H1 (cell line): ENCODE results near the gene C1orf116. TPM values are rescaled to one million over a fixed set of nuclear protein-coding genes. Genes with fewer than 3 reads are reported as not detected.

ENCODE experiments used
- CTCF ChIA-PET: fragments of 300-600 bp; sonication (Branson Sonifier 250); formaldehyde crosslinking; loops from one replicate; lab custom pipeline; 2021; ENCODE audit not compliant: partially characterized antibody; lab: Charles Lee
- POLR2A ChIA-PET: fragments of 300-600 bp; sonication (Branson Sonifier 250); formaldehyde crosslinking; loops from one replicate; lab custom pipeline; 2021; ENCODE audit warnings: inconsistent platforms; ENCODE audit not compliant: partially characterized antibody; lab: Charles Lee
- DNase-seq, 2 experiments: peaks; one replicate each; pipeline versions ENCODE4 v3.0.0 to v3.0.0-alpha.2; 2010 to 2022; ENCODE audit warnings: low spot score in 2 of 2, low read depth in 1 of 2, mixed read lengths in 1 of 2
- FAIRE-seq: peaks from 2 replicates; lab custom pipeline; 2011; peaks lifted over from hg19 to GRCh38; lab: Jason Lieb, UNC
- H2AFZ ChIP-seq: 2 replicates; pipeline ENCODE4 v1.8.1; 2012; ENCODE audit warnings: low read length, inconsistent platforms
- H2AK5ac ChIP-seq: 2 replicates; pipeline ENCODE4 v1.6.1; 2013; ENCODE audit warnings: low read depth, low read length
- H2BK120ac ChIP-seq: replicated peaks from 2 replicates; pipeline ENCODE3; 2013; ENCODE audit warnings: low read depth, low read length, inconsistent platforms
- H2BK12ac ChIP-seq: 2 replicates; pipeline ENCODE4 v1.6.1; 2013; ENCODE audit warnings: low read depth, low read length
- H2BK15ac ChIP-seq: 2 replicates; pipeline ENCODE4 v1.6.1; 2013; ENCODE audit warnings: low read length
- H2BK20ac ChIP-seq: 2 replicates; pipeline ENCODE4 v1.6.1; 2013; ENCODE audit warnings: low read length
- H2BK5ac ChIP-seq: 2 replicates; pipeline ENCODE4 v1.6.1; 2013; ENCODE audit warnings: low read depth, low read length
- H3K14ac ChIP-seq: 2 replicates; pipeline ENCODE4 v1.6.1; 2013; ENCODE audit warnings: inconsistent platforms; ENCODE audit not compliant: insufficient read length
- H3K18ac ChIP-seq: 2 replicates; pipeline ENCODE4 v1.6.1; 2013; ENCODE audit warnings: low read length; ENCODE audit errors: extremely low read depth
- H3K23ac ChIP-seq: 2 replicates; pipeline ENCODE4 v1.6.1; 2013; ENCODE audit warnings: inconsistent platforms; ENCODE audit not compliant: insufficient read length
- H3K23me2 ChIP-seq: 2 replicates; pipeline ENCODE4 v1.6.1; 2013; ENCODE audit warnings: low read depth, low read length
- H3K27ac ChIP-seq: 2 replicates; pipeline ENCODE4 v1.6.1; 2011; ENCODE audit warnings: low read depth, low read length, inconsistent platforms
- H3K27me3 ChIP-seq, 4 experiments: replicated peaks in 1 of 4; 1 replicate in 1 of 4; 2 replicates in 3 of 4; pipeline versions ENCODE4 v1.6.1 to v1.8.1; 2011 to 2013; ENCODE audit warnings: low read length in 3 of 4, mild to moderate bottlenecking in 3 of 4, inconsistent platforms in 2 of 4, mixed read lengths in 2 of 4, moderate library complexity in 1 of 4; ENCODE audit not compliant: control insufficient read depth in 3 of 4, insufficient read depth in 3 of 4; ENCODE audit errors: extremely low read depth in 1 of 4
- H3K36me3 ChIP-seq, 4 experiments: 2 replicates each; pipeline versions ENCODE4 v1.6.1 to v1.8.1; 2011 to 2013; ENCODE audit warnings: mild to moderate bottlenecking in 4 of 4, low read length in 3 of 4, moderate library complexity in 2 of 4, control low read depth in 1 of 4, inconsistent platforms in 1 of 4; ENCODE audit not compliant: insufficient read depth in 4 of 4, control insufficient read depth in 2 of 4
- H3K4ac ChIP-seq: replicated peaks from 2 replicates; pipeline ENCODE3; 2013; ENCODE audit warnings: low read length, low read depth, mixed read lengths, inconsistent platforms; ENCODE audit not compliant: insufficient read length
- H3K4me1 ChIP-seq, 4 experiments: replicated peaks in 1 of 4; 1 replicate in 1 of 4; 2 replicates in 3 of 4; pipeline versions ENCODE4 v1.6.1 to v1.8.1; 2011 to 2013; ENCODE audit warnings: low read length in 3 of 4, inconsistent platforms in 2 of 4, mixed read lengths in 1 of 4; ENCODE audit not compliant: insufficient read depth in 4 of 4, control insufficient read depth in 3 of 4
- H3K4me2 ChIP-seq, 2 experiments: 2 replicates each; pipeline versions ENCODE4 v1.6.1 to v1.8.1; 2011 to 2013; ENCODE audit warnings: low read depth in 2 of 2, low read length in 2 of 2, control low read depth in 1 of 2, inconsistent platforms in 1 of 2, mild to moderate bottlenecking in 1 of 2; ENCODE audit not compliant: insufficient read depth in 1 of 2
- H3K4me3 ChIP-seq, 4 experiments: fragments of 200-600, 300-600 bp in 1 of 4; sonication (generic), shearing (Covaris generic), sonication (Bioruptor Twin) in 1 of 4; 2 replicates each; pipeline versions ENCODE4 v1.5.1 to v1.8.1; 2011 to 2016; ENCODE audit warnings: low read length in 4 of 4, low read depth in 3 of 4, control low read depth in 2 of 4, inconsistent platforms in 2 of 4, mild to moderate bottlenecking in 2 of 4, mixed read lengths in 1 of 4, moderate library complexity in 1 of 4; ENCODE audit not compliant: insufficient read depth in 2 of 4; ENCODE audit errors: extremely low read depth in 1 of 4
- H3K56ac ChIP-seq: replicated peaks from 2 replicates; pipeline ENCODE3; 2013; ENCODE audit warnings: low read depth, mild to moderate bottlenecking, mixed read lengths, low read length, inconsistent platforms; ENCODE audit not compliant: insufficient read length
- H3K79me1 ChIP-seq: 2 replicates; pipeline ENCODE4 v1.6.1; 2013; ENCODE audit warnings: low read depth, low read length, control low read depth
- H3K79me2 ChIP-seq, 2 experiments: 2 replicates each; pipeline versions ENCODE4 v1.6.1 to v1.8.1; 2012 to 2013; ENCODE audit warnings: low read length in 2 of 2, mild to moderate bottlenecking in 2 of 2, inconsistent platforms in 1 of 2; ENCODE audit not compliant: insufficient read depth in 2 of 2, control insufficient read depth in 1 of 2
- H3K9ac ChIP-seq, 4 experiments: replicated peaks in 1 of 4; 1 replicate in 1 of 4; 2 replicates in 3 of 4; pipeline versions ENCODE4 v1.6.1 to v1.8.1; 2011 to 2013; ENCODE audit warnings: low read depth in 3 of 4, low read length in 3 of 4, control low read depth in 2 of 4, mild to moderate bottlenecking in 2 of 4, moderate library complexity in 2 of 4, inconsistent platforms in 1 of 4; ENCODE audit errors: extremely low read depth in 1 of 4
- H3K9me3 ChIP-seq, 2 experiments: 2 replicates each; pipeline versions ENCODE4 v1.6.1 to v1.8.1; 2012 to 2013; ENCODE audit warnings: mild to moderate bottlenecking in 2 of 2, moderate library complexity in 2 of 2, control low read depth in 1 of 2, inconsistent platforms in 1 of 2, low read depth in 1 of 2, low read length in 1 of 2, mixed read lengths in 1 of 2; ENCODE audit not compliant: insufficient read depth in 2 of 2
- H4K20me1 ChIP-seq, 2 experiments: replicated peaks in 1 of 2; 2 replicates each; pipeline versions ENCODE3 to v1.8.1; 2011 to 2013; ENCODE audit warnings: inconsistent platforms in 2 of 2, low read length in 2 of 2, mild to moderate bottlenecking in 1 of 2; ENCODE audit not compliant: insufficient read depth in 2 of 2, control insufficient read depth in 1 of 2
- H4K5ac ChIP-seq: 2 replicates; pipeline ENCODE4 v1.6.1; 2013; ENCODE audit warnings: low read length, low read depth, mixed read lengths, inconsistent platforms; ENCODE audit not compliant: insufficient read length
- H4K8ac ChIP-seq: 2 replicates; pipeline ENCODE4 v1.8.0; 2013; ENCODE audit warnings: mild to moderate bottlenecking, moderate library complexity, low read length, inconsistent platforms; ENCODE audit not compliant: insufficient read depth; ENCODE audit errors: extremely low read depth
- H4K91ac ChIP-seq: replicated peaks from 2 replicates; pipeline ENCODE3; 2013; ENCODE audit warnings: low read length, mixed read lengths, inconsistent platforms; ENCODE audit not compliant: insufficient read length
- HDAC2 ChIP-seq, 2 experiments: fragments of 300-600 bp in 1 of 2; sonication (generic) in 1 of 2; IDR thresholded peaks; 2 replicates each; pipeline ENCODE4 v1.6.1; 2011 to 2012; ENCODE audit warnings: low read depth in 2 of 2, low read length in 2 of 2, mild to moderate bottlenecking in 2 of 2, moderate library complexity in 2 of 2, borderline replicate concordance in 1 of 2, inconsistent platforms in 1 of 2
- WGBS, 2 experiments: shearing (Covaris generic) in 1 of 2; methylation state at CpG; one replicate each; pipeline versions ENCODE4 v1.1.6 to v1.1.7; 2013 to 2015; ENCODE audit warnings: low lambda C conversion rate in 2 of 2, mixed read lengths in 2 of 2, inconsistent platforms in 1 of 2, low coverage in 1 of 2, missing lambda C conversion rate in 1 of 2; ENCODE audit not compliant: insufficient replicate concordance in 2 of 2, insufficient coverage in 1 of 2, insufficient read length in 1 of 2; ENCODE audit errors: extremely low coverage in 1 of 2, missing lambda C conversion rate in 1 of 2; 5-methylcytosine and 5-hydroxymethylcytosine counted together
- polyA plus RNA-seq, 7 experiments: library from polyadenylated mRNA; depleted of rRNA in 3 of 7; stranded (reverse) in 5 of 7; unstranded in 2 of 7; fragments of >200 nt in 5 of 7; fragments of 200-250 nt in 2 of 7; gene quantifications; 1 replicate in 5 of 7; 2 replicates in 1 of 7; 4 replicates in 1 of 7; pipeline versions ENCODE4 v1.2.1 to v1.2.3, GENCODE V29; 2011 to 2013; ENCODE audit warnings: missing spikeins in 2 of 7, mixed read lengths in 2 of 7
- total RNA-seq: library from RNA; stranded (reverse); fragmentation: NEBNext Ultra II Directional; extraction: Animal tissue kit (Norgen Biotek cat#: 25700); gene quantifications from 2 replicates; pipeline ENCODE4 v1.2.1, GENCODE V29; 2021

Gene C1orf116
- total and polyA plus RNA-seq, 2 of the 8 experiments (the other 6 are each of a cell fraction or from before 2014, with no cell fraction given): 2.2 to 3.9 TPM

- Histone ChIP-seq H2BK15ac (no peak overlapping the region), H2BK5ac (no peak overlapping the region), H3K23ac (no peak overlapping the region), H3K9ac (no peak overlapping the region), H3K4me1 (peaks cover 0 to 2% (median 0%) of the 10 kb centered on the region in 4 experiments; a peak in 2 of 7 replicates), H3K4me3 (no peak overlapping the region), H4K91ac (no peak overlapping the region), H3K4ac (no peak overlapping the region), H3K56ac (no peak overlapping the region), H3K79me1 (no peaks in the 10 kb centered on the region; the same call in 1 of the 2 replicates), H4K5ac (no peak overlapping the region), H4K20me1 (peaks cover 11 to 12% of the 10 kb centered on the region in 2 experiments), H3K18ac (no peak overlapping the region), H3K23me2 (no peaks in the 10 kb centered on the region; the same call in 1 of the 2 replicates), H3K4me2 (no peak overlapping the region), H2AK5ac (no peak overlapping the region), H2BK120ac (no peak overlapping the region), H2AFZ (no peak overlapping the region), H3K27ac (no peak overlapping the region), H3K9me3 (no peaks in the 10 kb centered on the region), H3K27me3 (no peaks in the 10 kb centered on the region), H3K14ac (no peak overlapping the region), H3K79me2 (peaks cover 3 to 61% of the 10 kb centered on the region in 2 experiments; a peak in 3 of 4 replicates), H4K8ac (no peak overlapping the region), H2BK12ac (no peak overlapping the region), H2BK20ac (no peak overlapping the region), H3K36me3 (peaks cover 9 to 30% (median 10%) of the 10 kb centered on the region in 4 experiments)
- DNase-seq (no peak), FAIRE-seq (no peak)
- WGBS, 2 experiments: 94% methylated on average over 2 of the region's 2 CpGs; no CpG with 5 or more reads in 1 of the 2 experiments
- no peak for TF ChIP-seq HDAC2 (IDR thresholded peaks at IDR 0.05; ENCODE audit: borderline replicate concordance in 1 of 2, low read depth in 2 of 2, low read length in 2 of 2)
- ChIA-PET POLR2A (interaction anchor here (3.3 kb wide), 1 partner anchor 13 kb away, joined by 16 read pairs; the partner anchor contains the start of gene C1orf116), CTCF (interaction anchor here (1.0 to 2.4 kb wide), 5 partner anchors 9 to 320 kb away, joined by 3 to 5 read pairs (median 3); no protein-coding TSS in a partner anchor)
These were observed 12.9 kb upstream of the C1orf116 start for GRCh38 chr1:207045453-207045852.
